DMS53 treated with DMSO at 0.1 percent for 48 hours (cell line): ENCODE data around the gene INPP5D.
"Not testable (repeated sequence)": the region's sequence is repeated elsewhere in the genome, so short reads cannot be mapped to it uniquely, and the experiment has no call there.

Source experiments
- DNase-seq: peaks from one replicate; lab custom pipeline; 2025; ENCODE audit not compliant: unreplicated experiment; lab: John Stamatoyannopoulos, UW

The INPP5D gene

DNA sequence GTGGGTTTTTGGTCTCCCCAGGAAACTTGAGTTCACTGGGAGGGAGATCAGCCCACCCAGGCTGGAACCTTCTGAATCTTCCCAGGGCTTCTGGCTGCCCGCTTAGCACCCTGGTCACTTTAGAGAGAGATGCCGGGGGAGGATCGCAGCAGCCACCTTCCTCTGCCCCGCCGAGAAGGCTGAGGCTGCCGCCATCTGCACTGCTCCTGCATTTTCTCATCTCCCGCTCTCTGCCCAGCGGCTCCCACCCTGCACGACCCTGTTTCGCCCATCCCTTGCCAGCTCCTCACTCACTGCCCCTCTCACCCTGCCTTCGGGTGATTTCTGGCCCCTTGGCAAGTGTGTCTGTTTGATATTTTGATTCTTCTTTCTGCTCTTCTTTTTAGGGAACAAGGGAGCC lies 108.8 kb downstream of the INPP5D start:
- no peak for DNase-seq

- no peak for DNase-seq
These were observed 111.2 kb downstream of the INPP5D start for GRCh38 chr2:233171344-233171743.

DNA sequence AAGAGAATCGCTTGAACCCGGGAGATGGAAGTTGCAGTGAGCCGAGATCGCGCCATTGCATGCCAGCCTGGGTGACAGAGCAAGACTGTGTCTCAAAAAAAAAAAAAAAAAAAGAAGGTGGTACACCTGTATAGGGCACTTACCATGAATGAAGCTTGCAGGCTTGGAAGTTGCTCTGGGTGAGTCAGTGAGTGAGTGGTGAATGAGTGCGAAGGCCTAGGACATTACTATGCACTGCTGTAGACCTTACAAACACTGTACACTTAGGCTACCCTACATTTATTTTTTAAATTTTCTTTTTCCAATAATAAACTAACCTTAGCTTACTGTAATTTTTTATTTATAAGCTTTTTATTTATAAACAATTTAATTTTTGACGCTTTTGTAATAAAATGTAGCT lies 113.0 kb downstream of the INPP5D start:
- no peak for DNase-seq

DNA sequence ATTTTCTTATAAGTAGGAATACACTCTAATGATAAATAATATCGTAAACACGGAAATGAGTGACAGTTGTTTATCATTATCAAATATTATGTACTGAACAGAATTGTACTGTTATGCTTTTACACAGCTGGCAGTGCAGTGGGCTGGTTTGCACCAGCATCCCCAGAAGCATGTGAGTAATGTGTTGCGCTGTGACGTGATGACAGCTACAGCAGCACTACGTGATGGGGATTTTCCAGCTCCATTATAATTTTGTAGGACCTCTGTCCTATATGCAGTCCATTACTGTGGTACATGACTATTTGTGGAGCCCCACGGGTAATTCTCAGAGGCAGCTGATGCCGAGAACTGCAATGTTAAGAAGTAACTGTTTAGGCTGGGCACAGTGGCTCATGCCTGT lies 114.0 kb downstream of the INPP5D start:
- no peak for DNase-seq

DNA sequence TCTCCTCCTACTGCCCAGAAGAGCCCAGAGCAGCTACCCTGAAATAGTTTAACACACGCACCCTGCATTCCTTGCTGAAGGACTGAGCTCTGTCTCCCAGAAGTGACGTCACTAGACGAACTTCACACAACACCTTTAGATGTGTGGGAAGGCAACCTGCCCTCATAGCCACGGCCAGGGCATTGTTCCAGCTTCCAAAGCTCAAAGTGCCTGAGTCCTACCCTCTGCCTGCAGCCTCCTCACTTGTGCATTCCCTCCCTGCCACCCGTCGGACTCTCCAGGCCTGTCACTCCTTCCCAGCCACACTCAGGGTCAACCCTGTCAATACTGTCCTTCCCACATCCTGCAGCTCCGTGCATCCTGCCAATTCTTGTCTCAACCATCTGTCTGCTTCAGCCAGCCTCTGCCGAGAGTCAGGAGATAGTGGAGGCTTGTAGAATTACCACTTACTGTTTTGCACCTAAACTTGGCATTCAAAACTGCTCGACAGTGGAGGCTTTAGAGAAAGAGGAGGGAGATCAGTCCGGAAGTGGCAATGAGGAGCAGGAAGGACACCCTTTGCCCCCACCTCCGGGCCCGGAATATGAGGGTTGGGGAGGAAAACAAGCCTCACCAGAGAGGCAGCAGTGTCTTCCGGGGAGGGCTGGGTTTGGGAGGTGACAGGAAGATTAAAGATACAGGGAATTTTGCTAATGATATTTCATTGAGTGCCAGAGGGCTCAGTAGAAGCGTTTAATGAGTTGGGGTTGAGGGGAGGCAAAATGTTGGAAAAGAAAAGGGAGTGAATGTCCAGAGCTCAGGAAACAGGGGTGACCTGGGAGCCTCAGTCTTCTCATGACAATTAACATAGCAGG lies 119.1 kb downstream of the INPP5D start:
- no peak for DNase-seq

- DNase-seq: no peak
These were observed 119.8 kb downstream of the INPP5D start for GRCh38 chr2:233179848-233180366.

GRCh38 chr2:233183869-233184418 lies 123.8 kb downstream of the INPP5D start:
- DNase-seq: no peak

- no peak for DNase-seq
These were observed 124.5 kb downstream of the INPP5D start for GRCh38 chr2:233184669-233185068.

- no peak for DNase-seq
These were observed 125.2 kb downstream of the INPP5D start for GRCh38 chr2:233185330-233185729.

DNA sequence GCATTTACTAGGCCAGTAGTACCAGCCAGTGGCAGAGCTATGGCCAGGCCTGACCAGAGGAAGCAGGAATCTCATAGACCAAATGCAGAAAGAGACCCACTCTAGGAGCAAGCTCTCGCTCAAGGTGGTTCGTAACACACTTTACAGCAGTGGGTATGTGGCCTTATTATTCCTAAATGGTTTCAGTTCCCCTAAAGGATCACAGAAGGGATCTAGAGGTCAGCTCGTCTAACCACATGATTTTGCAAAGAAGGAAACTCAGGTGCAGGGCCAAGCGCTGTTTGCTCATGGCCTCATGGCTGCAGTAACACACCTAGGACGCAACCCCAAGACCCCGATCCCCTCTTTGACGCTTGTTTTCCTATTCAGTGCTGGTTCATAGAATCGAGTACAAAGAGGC lies 125.8 kb downstream of the INPP5D start:
- no peak for DNase-seq

DNA sequence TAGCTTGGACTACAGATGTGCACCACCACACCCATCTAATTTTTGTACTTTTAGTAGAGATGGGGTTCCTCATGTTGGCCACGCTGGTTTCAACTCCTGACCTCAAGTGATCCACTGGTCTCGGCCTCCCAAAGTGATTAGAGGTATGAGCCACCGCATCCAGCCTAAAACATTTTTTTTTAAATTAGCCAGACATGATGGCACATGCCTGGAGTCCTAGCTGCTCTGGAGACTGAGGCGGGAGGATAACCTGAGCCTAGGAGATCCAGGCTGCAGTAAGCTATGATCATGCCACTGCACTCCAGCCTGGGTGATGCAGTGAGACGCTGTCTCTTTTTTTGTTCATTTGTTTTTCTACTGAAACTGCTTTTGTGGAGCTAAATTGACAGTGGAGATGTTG lies 126.7 kb downstream of the INPP5D start:
- DNase-seq: no peak

- DNase-seq: no peak
These were observed 128.9 kb downstream of the INPP5D start for GRCh38 chr2:233189025-233189424.

DNA sequence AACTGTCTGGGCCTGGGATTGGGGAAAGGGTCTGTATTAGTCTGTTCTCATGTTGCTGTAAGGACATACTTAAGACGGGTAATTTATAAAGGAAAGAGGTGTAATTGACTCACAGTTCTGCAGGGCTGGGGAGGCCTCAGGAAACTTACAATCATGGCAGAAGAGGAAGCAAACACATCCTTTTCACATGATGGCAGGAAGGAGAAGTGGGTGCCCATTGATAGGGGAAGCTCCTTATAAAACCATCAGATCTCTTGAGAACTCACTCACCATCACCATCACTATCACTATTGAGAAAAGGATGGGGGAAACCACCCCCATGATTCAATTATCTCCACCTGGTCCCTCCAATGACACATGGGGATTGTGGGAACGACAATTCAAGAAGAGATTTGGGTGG lies 130.9 kb downstream of the INPP5D start:
- not testable (repeated sequence) for DNase-seq

DNA sequence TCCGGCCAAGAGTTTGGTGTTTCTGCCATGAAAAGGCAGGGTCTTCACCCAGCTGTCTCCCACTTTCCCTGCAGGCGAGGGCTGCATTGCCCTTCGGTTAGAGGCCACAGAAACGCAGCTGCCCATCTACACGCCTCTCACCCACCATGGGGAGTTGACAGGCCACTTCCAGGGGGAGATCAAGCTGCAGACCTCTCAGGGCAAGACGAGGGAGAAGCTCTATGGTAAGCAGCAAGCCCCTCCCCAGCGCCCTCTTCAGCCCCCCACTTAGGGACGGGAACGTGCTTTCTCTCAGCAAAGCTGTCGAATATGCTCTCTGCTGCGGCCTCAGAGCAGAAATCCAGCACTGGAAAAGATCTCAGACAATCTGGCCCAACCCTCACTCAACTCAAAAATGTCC lies 133.6 kb downstream of the INPP5D start:
- DNase-seq: no peak

- no peak for DNase-seq
These were observed 134.9 kb downstream of the INPP5D start for GRCh38 chr2:233195027-233195426.

- DNase-seq: no peak
These were observed 136.9 kb downstream of the INPP5D start for GRCh38 chr2:233197022-233197421.

DNA sequence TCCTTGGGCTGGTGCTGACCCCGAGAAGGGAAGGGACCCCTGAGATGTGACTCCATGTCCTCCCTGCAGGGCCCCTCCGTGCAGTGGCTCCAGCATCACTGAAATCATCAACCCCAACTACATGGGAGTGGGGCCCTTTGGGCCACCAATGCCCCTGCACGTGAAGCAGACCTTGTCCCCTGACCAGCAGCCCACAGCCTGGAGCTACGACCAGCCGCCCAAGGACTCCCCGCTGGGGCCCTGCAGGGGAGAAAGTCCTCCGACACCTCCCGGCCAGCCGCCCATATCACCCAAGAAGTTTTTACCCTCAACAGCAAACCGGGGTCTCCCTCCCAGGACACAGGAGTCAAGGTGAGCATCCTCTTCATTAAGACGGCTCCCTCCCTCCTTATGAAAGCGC lies 137.9 kb downstream of the INPP5D start:
- no peak for DNase-seq

- no peak for DNase-seq
These were observed 139.7 kb downstream of the INPP5D start for GRCh38 chr2:233199870-233200269.

GRCh38 chr2:233200790-233201189 lies 140.6 kb downstream of the INPP5D start:
- DNase-seq: not testable (repeated sequence)

DNA sequence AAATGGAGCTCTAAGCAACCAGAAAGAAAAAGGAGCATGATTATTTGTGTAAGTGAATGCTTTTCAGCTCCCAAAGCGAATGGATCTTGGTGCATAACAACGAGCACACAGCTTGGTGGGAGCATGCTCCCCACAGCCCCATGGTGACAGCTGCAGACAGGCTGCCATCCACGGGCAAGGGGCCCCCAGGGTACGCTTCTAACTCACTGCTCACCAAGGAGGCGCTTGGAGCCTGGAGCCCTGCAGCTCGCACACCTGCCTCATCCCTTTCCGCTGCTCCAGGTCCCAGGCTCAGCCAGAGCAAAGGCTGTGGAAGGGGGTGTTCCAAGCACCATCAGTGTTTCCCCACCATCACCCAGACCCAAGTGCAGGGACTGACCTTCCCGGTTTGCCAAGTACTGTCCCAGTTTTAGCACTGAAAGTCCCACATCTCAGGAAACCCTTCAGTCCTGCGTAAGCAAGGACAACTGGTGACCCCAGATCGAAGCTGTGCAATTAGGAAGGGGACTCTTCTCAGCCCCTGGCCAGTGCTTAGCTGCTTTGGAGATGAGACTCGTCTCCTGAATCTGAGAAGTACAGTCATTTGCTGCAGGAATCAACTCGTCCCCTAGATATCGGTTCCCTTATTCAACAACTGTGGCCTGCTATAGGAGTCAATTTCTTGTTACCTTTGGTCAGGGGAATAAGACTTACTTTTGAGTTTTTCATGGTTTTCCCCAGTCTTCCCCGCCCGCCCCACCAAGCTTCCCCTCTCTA lies 141.3 kb downstream of the INPP5D start:
- DNase-seq: no peak

GRCh38 chr2:233202531-233202944 lies 142.4 kb downstream of the INPP5D start:
- DNase-seq: no peak

- no peak for DNase-seq
These were observed 142.9 kb downstream of the INPP5D start for GRCh38 chr2:233203060-233203459.
